ENCODE data around the gene NOX4. TPM values are rescaled to one million over a fixed set of nuclear protein-coding genes. Genes with fewer than 3 reads are reported as not detected.

Gene NOX4
- total and polyA plus RNA-seq, 9 of the 15 experiments (the other 6 are each of a cell fraction or from before 2014, with no cell fraction given), result not detected

DNA sequence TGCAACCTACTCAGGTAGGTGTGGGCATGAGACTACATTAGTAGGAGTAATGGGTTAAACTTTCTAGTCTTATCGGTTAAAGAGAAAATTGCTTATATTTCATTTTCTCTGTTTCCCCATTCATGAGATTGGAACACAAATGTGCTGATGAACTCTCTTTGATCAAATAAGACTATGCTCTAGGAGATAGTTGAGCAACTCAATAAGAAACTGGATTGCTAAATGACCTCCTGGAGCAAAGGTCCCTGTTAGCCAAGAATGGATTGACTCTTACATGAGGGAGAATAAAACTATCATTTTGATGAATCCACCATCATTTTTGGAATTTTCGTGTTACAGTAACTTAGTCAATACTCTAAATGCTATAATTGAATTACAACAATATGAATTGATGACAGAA is 11.1 kb upstream of the NOX4 start:
- Histone ChIP-seq H3K9me1 (ENCODE audit: control insufficient read depth, insufficient read depth, low read length) (no peaks in the 10 kb centered on the region), H3K4me1 (replicated peaks in 1 of 2; ENCODE audit: control insufficient read depth in 2 of 2, insufficient read depth in 2 of 2, low read length in 2 of 2) (no peaks in the 10 kb centered on the region), H3K79me2 (ENCODE audit: control insufficient read depth, insufficient read depth, low read length) (no peaks in the 10 kb centered on the region), H4K20me1 (replicated peaks; ENCODE audit: control insufficient read depth, insufficient read depth, low read length) (no peaks in the 10 kb centered on the region), H3K27ac (ENCODE audit: extremely low read depth, low read depth, low read length) (no peak overlapping the region), H3K4me3 (no peak overlapping the region), H3K36me3 (ENCODE audit: control insufficient read depth, insufficient read depth, low read length) (no peaks in the 10 kb centered on the region), H3K27me3 (ENCODE audit: control insufficient read depth in 2 of 2, insufficient read depth in 2 of 2, low read length in 2 of 2) (no peaks in the 10 kb centered on the region), H3K9me3 (replicated peaks; ENCODE audit: control insufficient read depth, insufficient read depth, low read depth, low read length) (no peaks in the 10 kb centered on the region; the same call in 1 of the 2 replicates), H3K9ac (ENCODE audit: insufficient read depth in 1 of 2, low read depth in 2 of 2, low read length in 2 of 2) (no peak overlapping the region), H2AFZ (ENCODE audit: low read depth, low read length) (no peak overlapping the region), H3K4me2 (ENCODE audit: insufficient read depth, low read length) (no peak overlapping the region)
- FAIRE-seq (no peak), ATAC-seq (no peak), DNase-seq (ENCODE audit: extremely low read depth in 1 of 4, low spot score in 3 of 4) (no peak)
- no TSS peak for BruUV-seq (replicated peaks)
- CTCF ChIA-PET (ENCODE audit: low intra/inter-chr PET ratio), result no interaction called here
- 0% methylated on average over 2 of the region's 2 CpGs for WGBS (ENCODE audit: insufficient coverage, low coverage, missing lambda C conversion rate)
- intact Hi-C loops (cut with micrococcal nuclease), result no loop called here
- in situ Hi-C loops (cut with MboI), result no loop called here
- POLR2A ChIA-PET, result no interaction called here
- TF ChIP-seq ZNF561 (CRISPR knock-in tag; conservative IDR thresholded peaks at IDR 0.05) (no peak), BRD9 (IDR thresholded peaks at IDR 0.05; ENCODE audit: low read depth, partially characterized antibody) (no peak), TEAD1 (CRISPR knock-in tag; IDR thresholded peaks at IDR 0.05) (no peak), OTX1 (CRISPR knock-in tag; IDR thresholded peaks at IDR 0.05) (no peak), RB1 (IDR thresholded peaks at IDR 0.05; ENCODE audit: low read depth) (no peak), NFXL1 (CRISPR knock-in tag; IDR thresholded peaks at IDR 0.05) (no peak), TCF7L2 (IDR thresholded peaks at IDR 0.05; ENCODE audit: low read depth, low read length) (no peak), TGIF2 (CRISPR knock-in tag; IDR thresholded peaks at IDR 0.05) (no peak), NFYB (IDR thresholded peaks at IDR 0.05; ENCODE audit: extremely low read depth, insufficient read length) (no peak), ESRRA (IDR thresholded peaks at IDR 0.05; ENCODE audit: borderline replicate concordance, low read depth) (no peak), FOXA3 (CRISPR knock-in tag; conservative IDR thresholded peaks at IDR 0.05 in 1 of 2, IDR thresholded peaks at IDR 0.05 in 1 of 2) (no peak), NR4A1 (CRISPR knock-in tag; IDR thresholded peaks at IDR 0.05) (no peak), NR4A1 (tag; IDR thresholded peaks at IDR 0.05) (no peak), MYC (IDR thresholded peaks at IDR 0.05; ENCODE audit: low read depth, low read length) (no peak), MYC (CRISPR knock-in tag; IDR thresholded peaks at IDR 0.05; ENCODE audit: borderline replicate concordance, low read depth) (no peak), ZNF274 (IDR thresholded peaks at IDR 0.05; ENCODE audit: borderline replicate concordance, low read depth, low read length) (no peak)
- TF ChIP-seq, protein P1, sequence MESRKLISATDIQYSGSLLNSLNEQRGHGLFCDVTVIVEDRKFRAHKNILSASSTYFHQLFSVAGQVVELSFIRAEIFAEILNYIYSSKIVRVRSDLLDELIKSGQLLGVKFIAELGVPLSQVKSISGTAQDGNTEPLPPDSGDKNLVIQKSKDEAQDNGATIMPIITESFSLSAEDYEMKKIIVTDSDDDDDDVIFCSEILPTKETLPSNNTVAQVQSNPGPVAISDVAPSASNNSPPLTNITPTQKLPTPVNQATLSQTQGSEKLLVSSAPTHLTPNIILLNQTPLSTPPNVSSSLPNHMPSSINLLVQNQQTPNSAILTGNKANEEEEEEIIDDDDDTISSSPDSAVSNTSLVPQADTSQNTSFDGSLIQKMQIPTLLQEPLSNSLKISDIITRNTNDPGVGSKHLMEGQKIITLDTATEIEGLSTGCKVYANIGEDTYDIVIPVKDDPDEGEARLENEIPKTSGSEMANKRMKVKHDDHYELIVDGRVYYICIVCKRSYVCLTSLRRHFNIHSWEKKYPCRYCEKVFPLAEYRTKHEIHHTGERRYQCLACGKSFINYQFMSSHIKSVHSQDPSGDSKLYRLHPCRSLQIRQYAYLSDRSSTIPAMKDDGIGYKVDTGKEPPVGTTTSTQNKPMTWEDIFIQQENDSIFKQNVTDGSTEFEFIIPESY (CRISPR knock-in tag; IDR thresholded peaks at IDR 0.05), result no peak
- TF ChIP-seq, protein P2, sequence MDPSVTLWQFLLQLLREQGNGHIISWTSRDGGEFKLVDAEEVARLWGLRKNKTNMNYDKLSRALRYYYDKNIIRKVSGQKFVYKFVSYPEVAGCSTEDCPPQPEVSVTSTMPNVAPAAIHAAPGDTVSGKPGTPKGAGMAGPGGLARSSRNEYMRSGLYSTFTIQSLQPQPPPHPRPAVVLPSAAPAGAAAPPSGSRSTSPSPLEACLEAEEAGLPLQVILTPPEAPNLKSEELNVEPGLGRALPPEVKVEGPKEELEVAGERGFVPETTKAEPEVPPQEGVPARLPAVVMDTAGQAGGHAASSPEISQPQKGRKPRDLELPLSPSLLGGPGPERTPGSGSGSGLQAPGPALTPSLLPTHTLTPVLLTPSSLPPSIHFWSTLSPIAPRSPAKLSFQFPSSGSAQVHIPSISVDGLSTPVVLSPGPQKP (CRISPR knock-in tag; IDR thresholded peaks at IDR 0.05), result no peak
- TF ChIP-seq, protein P3, sequence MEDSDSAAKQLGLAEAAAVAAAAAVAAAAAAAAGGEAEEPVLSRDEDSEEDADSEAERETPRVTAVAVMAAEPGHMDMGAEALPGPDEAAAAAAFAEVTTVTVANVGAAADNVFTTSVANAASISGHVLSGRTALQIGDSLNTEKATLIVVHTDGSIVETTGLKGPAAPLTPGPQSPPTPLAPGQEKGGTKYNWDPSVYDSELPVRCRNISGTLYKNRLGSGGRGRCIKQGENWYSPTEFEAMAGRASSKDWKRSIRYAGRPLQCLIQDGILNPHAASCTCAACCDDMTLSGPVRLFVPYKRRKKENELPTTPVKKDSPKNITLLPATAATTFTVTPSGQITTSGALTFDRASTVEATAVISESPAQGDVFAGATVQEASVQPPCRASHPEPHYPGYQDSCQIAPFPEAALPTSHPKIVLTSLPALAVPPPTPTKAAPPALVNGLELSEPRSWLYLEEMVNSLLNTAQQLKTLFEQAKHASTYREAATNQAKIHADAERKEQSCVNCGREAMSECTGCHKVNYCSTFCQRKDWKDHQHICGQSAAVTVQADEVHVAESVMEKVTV (CRISPR knock-in tag; IDR thresholded peaks at IDR 0.05), result no peak

Data from K562 (cell line).